ENCODE measurements around the gene PFKFB4.

DNA sequence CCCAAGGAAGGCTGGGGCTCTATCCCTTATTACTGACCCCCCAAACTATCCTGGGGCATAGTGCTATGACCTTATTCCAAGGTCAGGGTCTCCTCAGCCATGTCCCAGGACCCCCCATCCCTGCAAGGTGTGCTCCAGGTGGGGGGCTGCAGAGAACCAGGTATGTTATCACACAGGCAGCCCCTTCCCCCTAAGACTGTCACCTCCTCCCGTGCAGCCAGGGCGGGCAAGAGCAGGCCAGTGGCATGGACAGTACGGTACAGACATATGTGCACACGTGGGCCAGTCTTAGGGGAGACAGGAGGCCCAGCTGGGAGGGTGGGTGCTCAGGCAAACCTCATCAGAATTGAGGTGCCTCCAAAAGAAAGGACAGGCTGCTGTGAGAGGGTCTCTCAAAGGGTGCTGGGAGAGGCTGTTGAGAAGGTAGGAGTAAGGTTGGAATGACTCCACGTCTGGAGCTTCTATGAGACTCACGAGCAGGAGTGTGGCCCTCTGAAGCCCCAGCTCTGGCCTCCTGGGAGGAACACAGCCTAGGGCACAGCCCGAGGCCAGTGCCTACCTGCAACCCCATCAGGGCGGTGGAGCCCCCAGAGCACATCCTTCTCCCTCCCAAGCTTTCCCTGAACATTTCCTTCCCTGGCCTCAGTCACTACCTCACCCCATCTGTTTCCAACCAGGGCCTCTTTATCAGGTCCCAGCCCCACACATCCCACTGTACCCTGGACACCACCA, 40.2 kb upstream of the PFKFB4 start:
- TF ChIP-seq, protein P1, sequence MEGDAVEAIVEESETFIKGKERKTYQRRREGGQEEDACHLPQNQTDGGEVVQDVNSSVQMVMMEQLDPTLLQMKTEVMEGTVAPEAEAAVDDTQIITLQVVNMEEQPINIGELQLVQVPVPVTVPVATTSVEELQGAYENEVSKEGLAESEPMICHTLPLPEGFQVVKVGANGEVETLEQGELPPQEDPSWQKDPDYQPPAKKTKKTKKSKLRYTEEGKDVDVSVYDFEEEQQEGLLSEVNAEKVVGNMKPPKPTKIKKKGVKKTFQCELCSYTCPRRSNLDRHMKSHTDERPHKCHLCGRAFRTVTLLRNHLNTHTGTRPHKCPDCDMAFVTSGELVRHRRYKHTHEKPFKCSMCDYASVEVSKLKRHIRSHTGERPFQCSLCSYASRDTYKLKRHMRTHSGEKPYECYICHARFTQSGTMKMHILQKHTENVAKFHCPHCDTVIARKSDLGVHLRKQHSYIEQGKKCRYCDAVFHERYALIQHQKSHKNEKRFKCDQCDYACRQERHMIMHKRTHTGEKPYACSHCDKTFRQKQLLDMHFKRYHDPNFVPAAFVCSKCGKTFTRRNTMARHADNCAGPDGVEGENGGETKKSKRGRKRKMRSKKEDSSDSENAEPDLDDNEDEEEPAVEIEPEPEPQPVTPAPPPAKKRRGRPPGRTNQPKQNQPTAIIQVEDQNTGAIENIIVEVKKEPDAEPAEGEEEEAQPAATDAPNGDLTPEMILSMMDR (IDR thresholded peaks at IDR 0.05; ENCODE audit: insufficient read depth, low read length, poor library complexity, severe bottlenecking): no peak
- TF ChIP-seq EZH2phosphoT487 (conservative IDR thresholded peaks at IDR 0.05; ENCODE audit: low read length): no peak

All from SU-DHL-6 (cell line).